Fibroblast of the aortic adventitia (primary cell): ENCODE measurements around the gene ANKS4B. TPM values are rescaled to one million over a fixed set of nuclear protein-coding genes. Genes with fewer than 3 reads are reported as not detected.
"Not testable (repeated sequence)": the region's sequence is repeated elsewhere in the genome, so short reads cannot be mapped to it uniquely, and the experiment has no call there.

Source experiments
- DNase-seq: peaks from one replicate; pipeline ENCODE4 v3.0.0-alpha.2; 2010; ENCODE audit warnings: low read depth
- H3K4me3 ChIP-seq: 2 replicates; pipeline ENCODE4 v1.5.1; 2011; ENCODE audit warnings: low read depth, mild to moderate bottlenecking, control low read depth, low read length, moderate library complexity
- total RNA-seq: library from RNA; depleted of rRNA; stranded (reverse); fragments of >200 nt; gene quantifications from 2 replicates; pipeline ENCODE4 v1.2.3, GENCODE V29; 2012; ENCODE audit warnings: low replicate concordance
- TF ChIP-seq, protein P1 (sequence below): IDR thresholded peaks from 2 replicates; pipeline ENCODE4 v1.5.1; 2011; ENCODE audit warnings: mild to moderate bottlenecking, low read length, control low read depth, inconsistent platforms; ENCODE audit not compliant: insufficient read depth

The ANKS4B gene
- total RNA-seq, 1 donor: not detected

DNA sequence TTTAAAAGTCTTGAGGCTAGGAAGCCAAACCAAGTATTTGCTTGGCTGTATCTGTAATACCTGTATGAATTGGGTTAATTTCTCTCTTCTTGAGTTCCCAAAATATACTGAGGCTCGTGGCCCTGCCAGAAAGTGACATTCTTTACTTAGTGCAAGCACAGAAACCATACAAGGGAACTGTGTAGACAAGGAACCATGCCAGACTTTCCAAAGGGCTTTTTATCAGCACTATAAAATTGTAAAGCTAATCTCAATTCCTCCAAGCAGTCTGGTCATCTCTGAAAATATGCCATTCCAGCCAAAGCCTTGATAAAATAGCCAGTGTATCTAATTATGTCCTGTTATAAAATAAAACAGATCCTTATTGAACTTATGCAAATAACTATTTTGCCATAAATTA is 51.8 kb downstream of the ANKS4B start:
- no peak for DNase-seq
- H3K4me3 ChIP-seq: no peak overlapping the region
- TF ChIP-seq, protein P1, sequence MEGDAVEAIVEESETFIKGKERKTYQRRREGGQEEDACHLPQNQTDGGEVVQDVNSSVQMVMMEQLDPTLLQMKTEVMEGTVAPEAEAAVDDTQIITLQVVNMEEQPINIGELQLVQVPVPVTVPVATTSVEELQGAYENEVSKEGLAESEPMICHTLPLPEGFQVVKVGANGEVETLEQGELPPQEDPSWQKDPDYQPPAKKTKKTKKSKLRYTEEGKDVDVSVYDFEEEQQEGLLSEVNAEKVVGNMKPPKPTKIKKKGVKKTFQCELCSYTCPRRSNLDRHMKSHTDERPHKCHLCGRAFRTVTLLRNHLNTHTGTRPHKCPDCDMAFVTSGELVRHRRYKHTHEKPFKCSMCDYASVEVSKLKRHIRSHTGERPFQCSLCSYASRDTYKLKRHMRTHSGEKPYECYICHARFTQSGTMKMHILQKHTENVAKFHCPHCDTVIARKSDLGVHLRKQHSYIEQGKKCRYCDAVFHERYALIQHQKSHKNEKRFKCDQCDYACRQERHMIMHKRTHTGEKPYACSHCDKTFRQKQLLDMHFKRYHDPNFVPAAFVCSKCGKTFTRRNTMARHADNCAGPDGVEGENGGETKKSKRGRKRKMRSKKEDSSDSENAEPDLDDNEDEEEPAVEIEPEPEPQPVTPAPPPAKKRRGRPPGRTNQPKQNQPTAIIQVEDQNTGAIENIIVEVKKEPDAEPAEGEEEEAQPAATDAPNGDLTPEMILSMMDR: no peak

DNA sequence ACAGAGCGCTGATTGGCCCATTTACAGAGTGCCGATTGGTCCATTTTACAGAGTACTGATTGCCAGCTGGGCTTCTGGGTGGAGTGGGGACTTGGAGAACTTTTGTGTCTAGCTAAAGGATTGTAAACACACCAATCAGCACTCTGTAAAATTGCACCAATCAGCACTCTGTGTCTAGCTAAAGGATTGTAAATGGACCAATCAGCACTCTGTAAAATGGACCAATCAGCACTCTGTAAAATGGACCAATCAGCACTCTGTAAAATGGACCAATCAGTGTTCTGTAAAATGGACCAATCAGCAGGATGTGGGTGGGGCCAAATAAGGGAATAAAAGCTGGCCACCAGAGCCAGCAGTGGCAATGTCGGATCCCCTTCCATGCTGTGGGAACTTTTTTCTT is 56.3 kb downstream of the ANKS4B start:
- not testable (repeated sequence) for H3K4me3 ChIP-seq, DNase-seq

DNA sequence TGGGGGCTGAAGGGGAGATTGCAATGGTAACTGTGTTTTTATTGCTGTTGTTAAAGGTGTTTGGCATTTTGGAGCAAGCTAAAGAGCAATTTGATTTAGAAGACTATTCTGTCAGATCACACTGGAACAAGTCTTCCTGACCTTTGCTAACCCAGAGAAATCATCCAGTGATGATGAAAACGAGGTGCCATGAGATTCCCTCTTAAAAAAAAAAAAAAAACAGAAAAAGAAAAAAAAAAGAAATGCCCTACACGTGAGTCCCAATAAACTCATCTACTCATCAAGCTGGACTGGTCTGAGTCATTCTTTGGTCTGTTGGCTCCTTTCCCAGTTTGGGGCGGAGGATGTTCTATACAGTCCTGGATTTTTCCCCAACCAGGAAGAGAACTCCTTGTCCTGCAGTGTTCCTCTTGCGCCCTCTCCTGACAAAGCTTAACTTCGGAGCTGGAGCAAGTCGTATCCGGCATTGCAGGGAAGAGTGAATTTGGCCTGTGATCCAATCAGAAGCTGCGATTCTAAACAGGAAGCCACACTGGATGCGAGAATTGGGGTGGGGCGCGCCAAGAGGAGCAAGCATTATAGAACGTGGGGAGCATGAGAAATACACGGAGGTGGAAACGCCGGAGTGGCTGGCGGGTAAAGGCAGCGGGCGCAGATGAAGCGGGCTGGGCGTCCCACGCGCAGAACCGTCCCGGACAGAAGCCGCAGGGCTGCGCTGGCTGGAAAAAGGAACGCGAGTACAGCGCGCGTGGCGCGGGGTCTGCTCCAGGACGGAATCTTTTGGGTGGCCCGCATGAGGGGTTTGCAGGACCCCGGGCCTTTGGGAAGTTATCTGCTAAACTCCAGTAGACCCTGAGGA is 67.0 kb downstream of the ANKS4B start:
- peak; percentile 100 for DNase-seq
- H3K4me3 ChIP-seq: peak overlapping the region; percentile 90
- TF ChIP-seq, protein P1: peak; percentile 93

DNA sequence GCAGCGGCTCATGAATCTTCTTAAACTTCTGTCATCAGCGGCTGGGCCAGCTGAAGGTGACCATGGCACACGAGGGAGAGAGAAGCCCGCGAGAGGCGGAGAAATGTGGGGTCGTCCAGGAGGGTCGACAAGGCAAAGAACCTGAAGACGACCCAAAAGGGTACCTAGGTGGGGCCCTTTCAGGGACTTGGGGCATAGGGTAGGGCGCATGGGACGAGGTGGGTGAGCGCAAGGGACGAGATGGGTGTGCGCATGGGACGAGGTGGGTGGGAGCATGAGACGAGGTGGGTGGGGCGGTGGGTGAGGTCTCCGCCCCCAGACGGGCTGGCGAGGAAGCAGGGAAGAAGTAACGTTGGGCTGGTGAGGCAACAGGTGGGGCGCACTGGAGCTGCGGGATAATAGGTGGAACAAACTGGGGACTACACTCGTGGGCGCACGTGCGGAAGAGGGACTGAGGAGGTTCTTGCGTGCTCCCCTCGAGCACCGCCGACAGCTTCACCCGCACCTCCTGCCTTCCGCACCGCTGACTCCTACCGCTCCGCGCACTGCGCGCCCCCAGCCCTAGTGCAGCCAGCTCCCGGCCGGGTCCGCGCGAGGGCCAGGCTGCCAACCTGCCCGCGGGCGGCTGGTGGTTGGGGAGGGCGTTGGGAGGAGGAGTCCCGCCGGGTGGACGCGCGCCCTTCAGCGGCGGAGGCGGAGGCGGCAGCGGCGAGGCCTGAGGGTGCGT is 67.8 kb downstream of the ANKS4B start:
- H3K4me3 ChIP-seq: peak overlapping the region; percentile 90
- DNase-seq: peak; percentile 63
- TF ChIP-seq, protein P1: peak; percentile 41

DNA sequence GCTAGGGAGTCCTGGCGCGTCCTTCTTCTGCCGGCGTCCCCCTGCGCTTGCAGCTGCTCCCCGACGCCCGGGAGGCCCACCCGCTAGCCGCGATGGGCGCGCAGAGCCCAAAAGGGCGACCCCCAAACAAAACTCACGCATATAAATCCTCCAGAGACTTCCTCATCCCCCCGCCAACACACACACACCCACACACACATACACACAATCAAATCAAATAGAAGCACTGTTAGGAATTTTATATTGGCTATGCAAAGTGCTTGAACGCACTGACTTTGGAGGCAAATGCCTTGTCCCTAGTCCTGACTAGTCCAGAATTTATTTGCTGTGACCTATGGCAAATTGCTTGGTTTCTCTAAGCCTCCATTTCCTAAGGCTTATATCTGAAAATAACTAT is 68.4 kb downstream of the ANKS4B start:
- DNase-seq: peak; percentile 41
- peak overlapping the region; percentile 90 for H3K4me3 ChIP-seq

DNA sequence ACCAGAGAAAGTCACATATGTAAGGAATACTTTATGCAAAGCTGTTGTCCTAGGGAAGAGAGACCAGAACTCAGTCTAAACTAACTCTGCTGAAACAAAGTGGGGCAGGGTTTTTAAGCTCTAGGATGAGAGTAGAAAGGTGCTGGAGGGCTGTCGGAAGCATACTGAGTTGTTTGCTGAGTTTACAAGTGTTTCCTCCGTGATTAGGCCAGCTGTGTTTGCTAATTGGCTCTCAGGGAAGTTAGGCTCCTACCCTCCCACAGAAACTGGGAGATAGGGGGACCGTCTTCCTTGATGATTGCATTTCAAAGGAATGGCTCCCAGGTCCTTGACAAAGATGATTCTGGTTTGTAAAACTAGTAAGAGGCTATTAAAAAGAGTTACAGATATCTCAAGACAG is 69.0 kb downstream of the ANKS4B start:
- TF ChIP-seq, protein P1: no peak
- peak; percentile 22 for DNase-seq
- peak overlapping the region; percentile 90 for H3K4me3 ChIP-seq

More for the DNA sequence above, 68.4 kb downstream of the ANKS4B start:
- TF ChIP-seq, protein P1: no peak

DNA sequence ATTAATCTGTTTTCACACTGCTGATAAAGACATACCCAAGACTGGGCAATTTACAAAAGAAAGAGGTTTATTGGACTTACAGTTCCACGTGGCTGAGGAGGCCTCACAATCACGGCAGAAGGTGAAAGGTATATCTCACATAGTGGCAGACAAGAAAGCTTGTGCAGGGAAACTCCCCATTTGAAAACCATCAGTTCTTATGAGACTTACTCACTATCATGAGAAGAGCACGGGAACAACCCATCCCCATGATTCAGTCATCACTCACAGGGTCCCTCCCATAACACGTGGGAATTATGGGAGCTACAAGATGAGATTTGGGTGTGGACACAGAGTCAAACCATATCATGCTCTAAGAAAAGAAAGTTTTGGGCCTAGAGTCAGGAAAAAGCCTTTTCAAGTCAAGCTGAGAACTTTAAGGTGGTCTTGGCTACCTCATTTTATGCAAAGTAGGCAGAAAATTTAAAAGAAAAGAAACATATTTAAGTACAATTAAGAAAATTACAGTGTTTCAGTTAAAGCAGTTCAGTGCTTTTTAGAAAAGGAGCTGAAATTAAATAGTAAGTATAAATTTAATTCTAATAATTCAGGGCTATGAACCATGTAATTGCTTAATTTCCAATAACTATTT is 69.5 kb downstream of the ANKS4B start:
- H3K4me3 ChIP-seq: peak overlapping the region; percentile 90
- TF ChIP-seq, protein P1: no peak

More for the DNA sequence above, 69.5 kb downstream of the ANKS4B start:
- peak; percentile 93 for DNase-seq
